Subcutaneous abdominal adipose tissue (tissue), 5 donors: ENCODE data around the gene IL6R.
A peak's percentile ranks its signal among the peaks of the same experiment; 100 is the strongest.

ENCODE experiments used
- H3K27ac ChIP-seq: one replicate; pipeline ENCODE4 v1.7.0; 2013; ENCODE audit warnings: low read depth, mild to moderate bottlenecking, inconsistent platforms, low read length, moderate library complexity
- H3K27me3 ChIP-seq, 5 donors: one replicate each; pipeline ENCODE4 v1.7.0; 2013; ENCODE audit warnings: low read length in 5 of 5, inconsistent platforms in 1 of 5; ENCODE audit not compliant: control insufficient read depth in 5 of 5, insufficient read depth in 4 of 5
- H3K36me3 ChIP-seq, 5 donors: one replicate each; pipeline ENCODE4 v1.7.0; 2013; ENCODE audit warnings: low read length in 5 of 5; ENCODE audit not compliant: control insufficient read depth in 5 of 5, insufficient read depth in 5 of 5
- H3K4me1 ChIP-seq, 5 donors: one replicate each; pipeline ENCODE4 v1.7.0; 2013; ENCODE audit warnings: low read length in 5 of 5, mild to moderate bottlenecking in 3 of 5, moderate library complexity in 1 of 5; ENCODE audit not compliant: control insufficient read depth in 5 of 5, insufficient read depth in 5 of 5
- H3K4me3 ChIP-seq, 5 donors: one replicate each; pipeline ENCODE4 v1.7.0; 2013; ENCODE audit warnings: low read length in 5 of 5, low read depth in 1 of 5
- H3K9ac ChIP-seq, 5 donors: one replicate each; pipeline ENCODE4 v1.7.0; 2013; ENCODE audit warnings: low read length in 5 of 5, mild to moderate bottlenecking in 4 of 5, moderate library complexity in 3 of 5
- H3K9me3 ChIP-seq, 5 donors: one replicate each; pipeline ENCODE4 v1.7.0; 2013; ENCODE audit warnings: low read length in 5 of 5; ENCODE audit not compliant: control insufficient read depth in 5 of 5
- donor health status: healthy.
- donor health status: healthy.
- donor health status: healthy.
- donor health status: healthy.
- donor health status: healthy.

IL6R gene

GRCh38 chr1:154405747-154406571 lies 816 bp downstream of the IL6R start:
- no peaks in the 10 kb centered on the region for H3K27me3 ChIP-seq
- H3K9me3 ChIP-seq, result no peaks in the 10 kb centered on the region
- H3K4me1 ChIP-seq, result peaks cover 13 to 63% (median 49%) of the 10 kb centered on the region in 5 donors

DNA sequence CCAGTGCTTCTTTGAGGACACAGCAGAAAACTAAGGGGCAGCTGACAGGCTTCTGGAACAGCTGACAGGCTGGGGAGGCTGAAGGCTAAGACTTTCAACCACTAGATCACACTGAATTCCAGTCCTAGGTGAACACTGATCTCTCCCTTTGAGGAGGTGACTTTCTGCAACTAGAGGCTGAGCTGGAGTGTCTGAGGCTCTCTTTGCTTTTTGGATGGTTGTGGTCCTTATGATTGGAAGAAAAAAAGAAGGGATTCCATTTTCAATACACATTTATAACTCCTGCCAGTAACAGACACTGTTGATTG lies 1.4 kb downstream of the IL6R start:
- H3K27me3 ChIP-seq, result no peaks in the 10 kb centered on the region
- peak overlapping the region; percentile 97 for H3K27ac ChIP-seq
- peaks cover 13 to 63% (median 49%) of the 10 kb centered on the region in 5 donors for H3K4me1 ChIP-seq
- H3K9ac ChIP-seq, result peak overlapping the region; percentile 95 to 99 (median 97)
- H3K4me3 ChIP-seq, result peak overlapping the region; percentile 76 to 96 (median 92)
- no peaks in the 10 kb centered on the region for H3K9me3 ChIP-seq
- H3K36me3 ChIP-seq, result peaks cover 0 to 5% (median 2%) of the 10 kb centered on the region in 5 donors

More at GRCh38 chr1:154405747-154406571, 816 bp downstream of the IL6R start:
- Histone ChIP-seq H3K4me3 (peak overlapping the region; percentile 76 to 96 (median 92)), H3K36me3 (peaks cover 0 to 5% (median 0%) of the 10 kb centered on the region in 5 donors), H3K27ac (peak overlapping the region; percentile 97), H3K9ac (peak overlapping the region; percentile 95 to 99 (median 97))

GRCh38 chr1:154406886-154407197 lies 1.7 kb downstream of the IL6R start:
- Histone ChIP-seq H3K9ac (peak overlapping the region; percentile 95 to 99 (median 97)), H3K36me3 (peaks cover 0 to 5% (median 2%) of the 10 kb centered on the region in 5 donors), H3K27ac (peak overlapping the region; percentile 97), H3K27me3 (no peaks in the 10 kb centered on the region), H3K9me3 (no peaks in the 10 kb centered on the region), H3K4me1 (peaks cover 13 to 63% (median 49%) of the 10 kb centered on the region in 5 donors), H3K4me3 (peak overlapping the region; percentile 76 to 96 (median 92))

DNA sequence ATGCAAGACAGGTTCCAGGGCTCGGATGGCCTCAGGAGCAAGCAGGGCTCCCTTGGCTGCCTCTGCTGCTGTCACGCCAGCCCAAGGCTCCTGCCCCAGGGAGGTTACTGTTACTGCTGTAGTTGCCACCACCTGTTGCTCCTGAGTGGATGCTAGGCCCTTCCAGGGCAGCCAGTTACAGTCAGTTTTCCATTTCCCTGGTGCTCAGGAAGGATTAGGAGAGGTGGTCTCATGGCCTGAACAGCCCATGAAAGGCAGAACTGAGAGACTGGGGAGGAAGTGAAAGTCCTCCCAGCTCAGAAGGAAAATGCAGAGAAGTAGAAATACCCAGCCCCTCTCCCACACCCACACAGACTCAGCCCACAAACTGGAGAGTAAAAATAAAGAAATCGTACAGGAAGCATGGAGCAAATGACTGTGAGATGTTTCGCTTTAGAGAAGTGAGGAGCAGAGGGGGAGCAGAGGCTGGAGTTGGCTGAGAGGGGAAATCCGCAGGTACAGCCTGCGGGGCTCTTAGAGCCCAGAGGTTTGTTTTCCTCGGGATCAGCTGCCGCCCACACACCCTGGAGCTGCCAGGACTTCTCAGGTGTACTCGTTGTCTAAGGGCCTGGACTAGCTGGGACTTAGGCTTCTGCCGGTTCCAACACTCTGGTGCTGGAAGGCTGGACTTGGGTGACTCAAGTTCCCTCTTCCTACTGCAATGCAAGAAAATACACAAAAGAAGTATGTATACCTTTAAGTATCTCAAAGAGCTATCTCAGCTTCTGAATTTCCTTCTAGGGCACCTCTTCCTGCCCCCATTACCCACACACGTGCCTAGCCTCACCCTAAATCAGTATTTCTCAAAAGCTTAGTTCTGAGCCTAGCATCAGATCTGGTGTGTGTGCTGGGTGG lies 2.3 kb downstream of the IL6R start:
- no peaks in the 10 kb centered on the region for H3K27me3 ChIP-seq
- H3K4me3 ChIP-seq, result peak overlapping the region; percentile 76 to 96 (median 92)

DNA sequence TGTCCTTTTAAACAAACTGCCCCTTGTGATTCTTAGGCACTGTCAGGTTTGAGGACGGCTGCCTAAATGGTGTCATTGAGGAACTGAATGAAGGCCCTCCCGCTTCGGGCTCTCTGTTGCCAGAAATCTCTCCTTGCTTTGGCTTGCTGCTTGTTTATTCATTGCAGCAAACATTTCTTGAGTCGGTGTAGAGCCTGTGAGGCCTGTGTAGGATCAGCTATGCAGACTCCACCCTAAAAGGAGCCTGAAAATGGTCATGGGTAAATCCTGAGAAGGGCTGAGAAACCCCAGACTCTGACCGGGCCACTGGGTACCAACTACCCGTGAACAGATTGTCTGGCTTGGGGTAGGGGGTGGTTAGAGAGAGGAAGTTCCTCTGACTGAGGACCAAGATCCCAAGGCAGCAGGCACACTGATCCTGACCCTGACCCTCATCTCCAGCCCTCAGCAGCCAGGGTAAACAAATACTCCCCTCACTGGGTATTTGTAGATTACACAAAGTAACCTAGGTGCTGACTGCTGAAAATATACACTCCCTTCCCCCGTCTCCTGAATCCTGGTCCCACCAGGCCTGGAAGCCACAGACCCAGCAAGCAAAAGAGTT lies 3.1 kb downstream of the IL6R start:
- peak overlapping the region; percentile 76 to 96 (median 92) for H3K4me3 ChIP-seq
- peak overlapping the region; percentile 45 to 99 (median 64) for H3K9ac ChIP-seq
- H3K9me3 ChIP-seq, result no peaks in the 10 kb centered on the region
- H3K27ac ChIP-seq, result peak overlapping the region; percentile 97
- H3K27me3 ChIP-seq, result no peaks in the 10 kb centered on the region
- H3K36me3 ChIP-seq, result peaks cover 0 to 5% (median 2%) of the 10 kb centered on the region in 5 donors
- H3K4me1 ChIP-seq, result peaks cover 13 to 65% (median 49%) of the 10 kb centered on the region in 5 donors

More for the DNA sequence above, 2.3 kb downstream of the IL6R start:
- Histone ChIP-seq H3K9ac (peak overlapping the region; percentile 95 to 99 (median 97)), H3K36me3 (peaks cover 0 to 5% (median 2%) of the 10 kb centered on the region in 5 donors), H3K4me1 (peaks cover 13 to 63% (median 49%) of the 10 kb centered on the region in 5 donors), H3K27ac (peak overlapping the region; percentile 97), H3K9me3 (no peaks in the 10 kb centered on the region)

DNA sequence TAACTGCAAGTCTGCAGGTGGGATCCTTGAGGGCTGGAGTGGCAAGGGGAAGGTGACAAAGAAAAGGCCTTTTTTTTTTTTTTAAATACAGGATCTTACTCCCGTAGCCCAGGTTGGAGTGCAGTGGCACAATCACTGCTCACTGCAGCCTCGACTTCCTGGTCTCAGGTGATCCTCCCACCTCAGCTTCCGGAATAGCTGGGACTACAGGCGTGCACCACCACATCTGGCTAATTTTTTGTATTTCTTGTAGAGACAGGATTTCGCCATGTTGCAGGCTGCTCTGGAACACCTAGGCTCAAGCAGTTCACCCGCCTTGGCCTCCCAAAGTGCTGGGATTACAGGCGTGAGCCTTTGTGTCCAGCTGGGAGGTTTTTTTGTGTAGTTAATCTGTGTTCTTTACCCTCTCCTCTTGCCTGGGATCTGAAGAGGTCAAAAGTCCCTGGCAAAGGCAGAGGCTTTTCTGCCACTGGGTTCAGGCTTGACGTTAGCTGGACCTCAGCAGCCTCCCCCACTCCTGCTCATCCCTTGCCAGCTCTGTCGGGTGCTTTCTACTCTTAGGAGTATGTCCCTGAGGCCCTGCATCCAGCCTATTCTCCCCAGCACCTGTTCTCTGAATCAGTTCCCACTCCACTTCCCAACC lies 5.2 kb downstream of the IL6R start:
- H3K9ac ChIP-seq, result no peak overlapping the region
- peaks cover 13 to 65% (median 50%) of the 10 kb centered on the region in 5 donors for H3K4me1 ChIP-seq
- no peak overlapping the region for H3K27ac ChIP-seq
- H3K9me3 ChIP-seq, result no peaks in the 10 kb centered on the region
- H3K27me3 ChIP-seq, result no peaks in the 10 kb centered on the region
- H3K4me3 ChIP-seq, result no peak overlapping the region
- H3K36me3 ChIP-seq, result peaks cover 0 to 5% (median 2%) of the 10 kb centered on the region in 5 donors

GRCh38 chr1:154411525-154411924 lies 6.4 kb downstream of the IL6R start:
- no peak overlapping the region for H3K9ac ChIP-seq

DNA sequence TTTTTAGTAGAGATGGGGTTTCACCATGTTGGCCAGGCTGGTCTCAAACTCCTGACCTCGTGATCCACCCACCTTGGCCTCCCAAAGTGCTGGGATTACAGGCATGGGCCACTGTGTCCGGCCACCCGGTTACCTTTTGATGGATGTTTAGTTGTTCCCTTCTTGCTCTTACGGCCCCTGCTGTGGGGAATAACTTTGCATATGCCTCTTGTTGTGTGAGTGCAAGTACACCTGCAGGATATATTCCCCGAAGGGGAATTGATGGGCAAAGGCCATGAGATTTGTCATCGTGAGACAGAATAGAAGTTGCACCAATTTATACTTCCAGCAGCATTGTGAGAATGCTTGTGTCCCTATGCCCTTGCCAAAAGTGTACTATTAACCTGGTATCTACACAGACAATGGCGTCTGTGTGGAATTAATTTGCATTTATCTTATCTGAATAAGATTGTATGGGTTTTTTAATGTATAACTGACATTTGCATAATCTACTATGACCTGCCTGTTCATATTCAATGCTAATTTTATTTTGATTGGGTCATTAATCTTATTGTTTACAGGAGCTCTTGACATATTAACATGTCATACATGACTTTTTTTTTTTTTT lies 8.1 kb downstream of the IL6R start:
- Histone ChIP-seq H3K4me1 (peaks cover 2 to 46% (median 26%) of the 10 kb centered on the region in 5 donors), H3K9ac (no peak overlapping the region), H3K27me3 (no peaks in the 10 kb centered on the region), H3K36me3 (peaks cover 0 to 9% (median 2%) of the 10 kb centered on the region in 5 donors), H3K4me3 (no peak overlapping the region), H3K9me3 (no peaks in the 10 kb centered on the region), H3K27ac (no peak overlapping the region)

More at GRCh38 chr1:154411525-154411924, 6.4 kb downstream of the IL6R start:
- H3K9me3 ChIP-seq, result no peaks in the 10 kb centered on the region
- peaks cover 13 to 54% (median 43%) of the 10 kb centered on the region in 5 donors for H3K4me1 ChIP-seq
- H3K4me3 ChIP-seq, result no peak overlapping the region
- H3K27me3 ChIP-seq, result no peaks in the 10 kb centered on the region
- no peak overlapping the region for H3K27ac ChIP-seq
- peaks cover 0 to 6% (median 2%) of the 10 kb centered on the region in 5 donors for H3K36me3 ChIP-seq

GRCh38 chr1:154414606-154415005 lies 9.5 kb downstream of the IL6R start:
- Histone ChIP-seq H3K27ac (no peak overlapping the region), H3K4me3 (no peak overlapping the region), H3K4me1 (peaks cover 9 to 47% (median 35%) of the 10 kb centered on the region in 5 donors), H3K27me3 (no peaks in the 10 kb centered on the region), H3K9me3 (no peaks in the 10 kb centered on the region), H3K9ac (no peak overlapping the region), H3K36me3 (peaks cover 0 to 9% (median 2%) of the 10 kb centered on the region in 5 donors)
